ENCODE measurements around the gene SNRPF.

SNRPF gene

GRCh38 chr12:95848575-95849388 lies 10.0 kb upstream of the SNRPF start:
- peak; percentile 63 for DNase-seq (ENCODE audit: low read depth)
- TF ChIP-seq, protein P1, sequence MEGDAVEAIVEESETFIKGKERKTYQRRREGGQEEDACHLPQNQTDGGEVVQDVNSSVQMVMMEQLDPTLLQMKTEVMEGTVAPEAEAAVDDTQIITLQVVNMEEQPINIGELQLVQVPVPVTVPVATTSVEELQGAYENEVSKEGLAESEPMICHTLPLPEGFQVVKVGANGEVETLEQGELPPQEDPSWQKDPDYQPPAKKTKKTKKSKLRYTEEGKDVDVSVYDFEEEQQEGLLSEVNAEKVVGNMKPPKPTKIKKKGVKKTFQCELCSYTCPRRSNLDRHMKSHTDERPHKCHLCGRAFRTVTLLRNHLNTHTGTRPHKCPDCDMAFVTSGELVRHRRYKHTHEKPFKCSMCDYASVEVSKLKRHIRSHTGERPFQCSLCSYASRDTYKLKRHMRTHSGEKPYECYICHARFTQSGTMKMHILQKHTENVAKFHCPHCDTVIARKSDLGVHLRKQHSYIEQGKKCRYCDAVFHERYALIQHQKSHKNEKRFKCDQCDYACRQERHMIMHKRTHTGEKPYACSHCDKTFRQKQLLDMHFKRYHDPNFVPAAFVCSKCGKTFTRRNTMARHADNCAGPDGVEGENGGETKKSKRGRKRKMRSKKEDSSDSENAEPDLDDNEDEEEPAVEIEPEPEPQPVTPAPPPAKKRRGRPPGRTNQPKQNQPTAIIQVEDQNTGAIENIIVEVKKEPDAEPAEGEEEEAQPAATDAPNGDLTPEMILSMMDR (conservative IDR thresholded peaks at IDR 0.05; ENCODE audit: low read depth, low read length), result peak; percentile 49
- no peak overlapping the region for H3K4me3 ChIP-seq (ENCODE audit: low read depth, low read length)

- DNase-seq (ENCODE audit: low read depth), result no peak
- TF ChIP-seq, protein P1 (conservative IDR thresholded peaks at IDR 0.05; ENCODE audit: low read depth, low read length), result no peak
- H3K4me3 ChIP-seq (ENCODE audit: low read depth, low read length), result no peak overlapping the region
Measured at GRCh38 chr12:95851606-95852005, 7.1 kb upstream of the SNRPF start.

- DNase-seq (ENCODE audit: low read depth), result no peak
- TF ChIP-seq, protein P1 (conservative IDR thresholded peaks at IDR 0.05; ENCODE audit: low read depth, low read length), result no peak
- H3K4me3 ChIP-seq (ENCODE audit: low read depth, low read length), result no peak overlapping the region
Measured at GRCh38 chr12:95852133-95852532, 6.6 kb upstream of the SNRPF start.

GRCh38 chr12:95857156-95857555 lies 1.6 kb upstream of the SNRPF start:
- TF ChIP-seq, protein P1 (conservative IDR thresholded peaks at IDR 0.05; ENCODE audit: low read depth, low read length), result no peak
- DNase-seq (ENCODE audit: low read depth), result no peak
- no peak overlapping the region for H3K4me3 ChIP-seq (ENCODE audit: low read depth, low read length)

DNA sequence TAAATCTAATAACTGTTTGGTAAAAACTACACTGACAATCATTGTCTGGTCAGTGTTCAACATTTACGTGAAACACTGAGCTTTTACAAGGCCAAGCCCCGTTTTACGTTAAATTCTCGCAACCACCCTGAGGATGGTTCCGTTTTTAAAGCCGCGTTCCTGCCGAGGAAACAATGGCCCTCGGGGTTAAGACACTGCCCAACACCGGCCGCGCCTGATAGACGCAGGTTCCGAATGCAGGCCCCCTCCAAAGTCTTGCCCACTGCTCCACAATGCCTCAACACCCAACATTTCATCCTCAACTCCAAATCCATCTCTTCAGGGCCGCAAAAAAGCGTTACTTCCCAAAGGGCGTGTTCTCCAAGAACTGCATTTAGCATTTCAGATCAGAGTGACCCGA lies 953 bp upstream of the SNRPF start:
- TF ChIP-seq, protein P1 (conservative IDR thresholded peaks at IDR 0.05; ENCODE audit: low read depth, low read length), result no peak
- no peak overlapping the region for H3K4me3 ChIP-seq (ENCODE audit: low read depth, low read length)

DNA sequence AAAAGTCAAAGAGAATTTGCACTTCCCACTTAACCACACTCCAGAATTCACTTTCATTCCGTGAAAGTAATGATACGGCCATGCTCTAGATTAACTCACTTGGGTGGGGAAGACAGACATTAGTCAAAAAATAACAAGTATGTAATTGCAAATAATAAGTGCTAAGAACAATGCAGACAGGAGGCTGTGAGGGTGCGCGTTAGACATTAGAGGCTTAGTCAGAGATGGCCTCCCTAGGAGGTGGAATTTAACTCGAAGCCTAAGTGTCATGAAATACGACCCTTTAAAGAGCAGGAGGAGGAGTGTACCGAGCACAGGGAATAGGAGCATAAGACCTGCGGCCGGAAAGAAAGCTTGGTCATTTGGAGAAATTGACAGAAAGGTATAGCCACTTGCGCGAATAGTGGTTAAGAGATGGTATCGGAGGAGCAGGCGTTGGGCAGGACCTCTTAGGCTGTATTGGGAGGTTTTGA lies 628 bp downstream of the SNRPF start:
- peak; percentile 53 for DNase-seq (ENCODE audit: low read depth)
- peak overlapping the region; percentile 89 for H3K4me3 ChIP-seq (ENCODE audit: low read depth, low read length)
- TF ChIP-seq, protein P1 (conservative IDR thresholded peaks at IDR 0.05; ENCODE audit: low read depth, low read length), result peak; percentile 1

More for the DNA sequence above, 953 bp upstream of the SNRPF start:
- no peak for DNase-seq (ENCODE audit: low read depth)

Data from choroid plexus epithelial cell (primary cell).